ENCODE data around the gene PGAP2. TPM values are rescaled to one million over a fixed set of nuclear protein-coding genes. Genes with fewer than 3 reads are reported as not detected.

PGAP2 gene
- total and polyA plus RNA-seq, 2 of the 13 experiments (the other 11 are each of a cell fraction or from before 2014, with no cell fraction given), result 21.5 to 47.8 TPM

DNA sequence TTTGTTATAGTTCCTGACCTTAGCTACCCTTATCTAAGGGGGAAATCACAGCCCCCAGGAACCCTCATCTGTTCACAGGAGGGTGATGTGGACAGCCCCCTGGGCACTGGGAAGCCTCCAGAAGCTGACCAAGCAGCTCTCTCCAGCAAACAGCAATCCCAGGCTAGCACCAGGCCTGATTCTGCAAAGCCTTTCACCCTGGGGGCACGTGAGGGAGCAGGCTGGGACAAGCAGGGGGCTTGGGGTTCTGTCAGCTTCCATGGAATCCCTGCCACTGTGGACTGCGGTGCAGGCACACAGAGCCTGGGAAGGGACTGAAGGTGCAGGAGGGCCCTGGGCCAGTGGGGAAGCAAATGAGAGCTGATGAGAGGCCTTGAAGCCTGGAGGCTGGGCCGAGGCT lies 2.1 kb downstream of the PGAP2 start:
- FAIRE-seq, result no peak
- TF ChIP-seq, protein P1, sequence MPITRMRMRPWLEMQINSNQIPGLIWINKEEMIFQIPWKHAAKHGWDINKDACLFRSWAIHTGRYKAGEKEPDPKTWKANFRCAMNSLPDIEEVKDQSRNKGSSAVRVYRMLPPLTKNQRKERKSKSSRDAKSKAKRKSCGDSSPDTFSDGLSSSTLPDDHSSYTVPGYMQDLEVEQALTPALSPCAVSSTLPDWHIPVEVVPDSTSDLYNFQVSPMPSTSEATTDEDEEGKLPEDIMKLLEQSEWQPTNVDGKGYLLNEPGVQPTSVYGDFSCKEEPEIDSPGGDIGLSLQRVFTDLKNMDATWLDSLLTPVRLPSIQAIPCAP (CRISPR knock-in tag; IDR thresholded peaks at IDR 0.05; ENCODE audit: low read depth), result no peak
- no peak for TF ChIP-seq KLF9 (CRISPR knock-in tag; IDR thresholded peaks at IDR 0.05; ENCODE audit: low read depth)
- TF ChIP-seq IKZF4 (CRISPR knock-in tag; IDR thresholded peaks at IDR 0.05; ENCODE audit: borderline replicate concordance, low read depth, not compliant biosample characterization), result no peak
- no peak for TF ChIP-seq ERF (CRISPR knock-in tag; IDR thresholded peaks at IDR 0.05)
- TF ChIP-seq, protein P2, sequence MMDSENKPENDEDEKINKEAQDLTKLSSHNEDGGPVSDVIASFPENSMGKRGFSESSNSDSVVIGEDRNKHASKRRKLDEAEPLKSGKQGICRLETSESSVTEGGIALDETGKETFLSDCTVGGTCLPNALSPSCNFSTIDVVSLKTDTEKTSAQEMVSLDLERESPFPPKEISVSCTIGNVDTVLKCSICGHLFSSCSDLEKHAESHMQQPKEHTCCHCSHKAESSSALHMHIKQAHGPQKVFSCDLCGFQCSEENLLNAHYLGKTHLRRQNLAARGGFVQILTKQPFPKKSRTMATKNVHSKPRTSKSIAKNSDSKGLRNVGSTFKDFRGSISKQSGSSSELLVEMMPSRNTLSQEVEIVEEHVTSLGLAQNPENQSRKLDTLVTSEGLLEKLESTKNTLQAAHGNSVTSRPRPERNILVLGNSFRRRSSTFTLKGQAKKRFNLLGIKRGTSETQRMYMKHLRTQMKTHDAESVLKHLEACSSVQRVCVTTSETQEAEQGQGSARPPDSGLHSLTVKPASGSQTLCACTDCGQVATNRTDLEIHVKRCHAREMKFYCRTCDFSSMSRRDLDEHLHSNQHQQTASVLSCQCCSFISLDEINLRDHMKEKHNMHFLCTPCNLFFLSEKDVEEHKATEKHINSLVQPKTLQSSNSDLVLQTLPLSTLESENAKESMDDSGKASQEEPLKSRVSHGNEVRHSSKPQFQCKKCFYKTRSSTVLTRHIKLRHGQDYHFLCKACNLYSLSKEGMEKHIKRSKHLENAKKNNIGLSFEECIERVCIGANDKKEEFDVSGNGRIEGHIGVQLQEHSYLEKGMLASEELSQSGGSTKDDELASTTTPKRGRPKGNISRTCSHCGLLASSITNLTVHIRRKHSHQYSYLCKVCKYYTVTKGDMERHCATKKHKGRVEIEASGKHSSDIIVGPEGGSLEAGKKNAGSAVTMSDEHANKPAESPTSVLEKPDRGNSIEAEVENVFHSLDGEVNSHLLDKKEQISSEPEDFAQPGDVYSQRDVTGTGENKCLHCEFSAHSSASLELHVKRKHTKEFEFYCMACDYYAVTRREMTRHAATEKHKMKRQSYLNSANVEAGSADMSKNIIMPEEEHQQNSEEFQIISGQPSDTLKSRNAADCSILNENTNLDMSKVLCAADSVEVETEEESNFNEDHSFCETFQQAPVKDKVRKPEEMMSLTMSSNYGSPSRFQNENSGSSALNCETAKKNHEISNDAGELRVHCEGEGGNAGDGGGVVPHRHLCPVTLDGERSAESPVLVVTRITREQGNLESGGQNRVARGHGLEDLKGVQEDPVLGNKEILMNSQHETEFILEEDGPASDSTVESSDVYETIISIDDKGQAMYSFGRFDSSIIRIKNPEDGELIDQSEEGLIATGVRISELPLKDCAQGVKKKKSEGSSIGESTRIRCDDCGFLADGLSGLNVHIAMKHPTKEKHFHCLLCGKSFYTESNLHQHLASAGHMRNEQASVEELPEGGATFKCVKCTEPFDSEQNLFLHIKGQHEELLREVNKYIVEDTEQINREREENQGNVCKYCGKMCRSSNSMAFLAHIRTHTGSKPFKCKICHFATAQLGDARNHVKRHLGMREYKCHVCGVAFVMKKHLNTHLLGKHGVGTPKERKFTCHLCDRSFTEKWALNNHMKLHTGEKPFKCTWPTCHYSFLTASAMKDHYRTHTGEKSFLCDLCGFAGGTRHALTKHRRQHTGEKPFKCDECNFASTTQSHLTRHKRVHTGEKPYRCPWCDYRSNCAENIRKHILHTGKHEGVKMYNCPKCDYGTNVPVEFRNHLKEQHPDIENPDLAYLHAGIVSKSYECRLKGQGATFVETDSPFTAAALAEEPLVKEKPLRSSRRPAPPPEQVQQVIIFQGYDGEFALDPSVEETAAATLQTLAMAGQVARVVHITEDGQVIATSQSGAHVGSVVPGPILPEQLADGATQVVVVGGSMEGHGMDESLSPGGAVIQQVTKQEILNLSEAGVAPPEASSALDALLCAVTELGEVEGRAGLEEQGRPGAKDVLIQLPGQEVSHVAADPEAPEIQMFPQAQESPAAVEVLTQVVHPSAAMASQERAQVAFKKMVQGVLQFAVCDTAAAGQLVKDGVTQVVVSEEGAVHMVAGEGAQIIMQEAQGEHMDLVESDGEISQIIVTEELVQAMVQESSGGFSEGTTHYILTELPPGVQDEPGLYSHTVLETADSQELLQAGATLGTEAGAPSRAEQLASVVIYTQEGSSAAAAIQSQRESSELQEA (CRISPR knock-in tag; IDR thresholded peaks at IDR 0.05; ENCODE audit: not compliant biosample characterization), result no peak
- TF ChIP-seq, protein P3, sequence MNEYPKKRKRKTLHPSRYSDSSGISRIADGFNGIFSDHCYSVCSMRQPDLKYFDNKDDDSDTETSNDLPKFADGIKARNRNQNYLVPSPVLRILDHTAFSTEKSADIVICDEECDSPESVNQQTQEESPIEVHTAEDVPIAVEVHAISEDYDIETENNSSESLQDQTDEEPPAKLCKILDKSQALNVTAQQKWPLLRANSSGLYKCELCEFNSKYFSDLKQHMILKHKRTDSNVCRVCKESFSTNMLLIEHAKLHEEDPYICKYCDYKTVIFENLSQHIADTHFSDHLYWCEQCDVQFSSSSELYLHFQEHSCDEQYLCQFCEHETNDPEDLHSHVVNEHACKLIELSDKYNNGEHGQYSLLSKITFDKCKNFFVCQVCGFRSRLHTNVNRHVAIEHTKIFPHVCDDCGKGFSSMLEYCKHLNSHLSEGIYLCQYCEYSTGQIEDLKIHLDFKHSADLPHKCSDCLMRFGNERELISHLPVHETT (CRISPR knock-in tag; conservative IDR thresholded peaks at IDR 0.05), result no peak
- TF ChIP-seq, protein P4, sequence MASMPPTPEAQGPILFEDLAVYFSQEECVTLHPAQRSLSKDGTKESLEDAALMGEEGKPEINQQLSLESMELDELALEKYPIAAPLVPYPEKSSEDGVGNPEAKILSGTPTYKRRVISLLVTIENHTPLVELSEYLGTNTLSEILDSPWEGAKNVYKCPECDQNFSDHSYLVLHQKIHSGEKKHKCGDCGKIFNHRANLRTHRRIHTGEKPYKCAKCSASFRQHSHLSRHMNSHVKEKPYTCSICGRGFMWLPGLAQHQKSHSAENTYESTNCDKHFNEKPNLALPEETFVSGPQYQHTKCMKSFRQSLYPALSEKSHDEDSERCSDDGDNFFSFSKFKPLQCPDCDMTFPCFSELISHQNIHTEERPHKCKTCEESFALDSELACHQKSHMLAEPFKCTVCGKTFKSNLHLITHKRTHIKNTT (CRISPR knock-in tag; IDR thresholded peaks at IDR 0.05), result no peak
- TF ChIP-seq ZNF598 (CRISPR knock-in tag; IDR thresholded peaks at IDR 0.05; ENCODE audit: borderline replicate concordance), result no peak
- TF ChIP-seq, protein P5, sequence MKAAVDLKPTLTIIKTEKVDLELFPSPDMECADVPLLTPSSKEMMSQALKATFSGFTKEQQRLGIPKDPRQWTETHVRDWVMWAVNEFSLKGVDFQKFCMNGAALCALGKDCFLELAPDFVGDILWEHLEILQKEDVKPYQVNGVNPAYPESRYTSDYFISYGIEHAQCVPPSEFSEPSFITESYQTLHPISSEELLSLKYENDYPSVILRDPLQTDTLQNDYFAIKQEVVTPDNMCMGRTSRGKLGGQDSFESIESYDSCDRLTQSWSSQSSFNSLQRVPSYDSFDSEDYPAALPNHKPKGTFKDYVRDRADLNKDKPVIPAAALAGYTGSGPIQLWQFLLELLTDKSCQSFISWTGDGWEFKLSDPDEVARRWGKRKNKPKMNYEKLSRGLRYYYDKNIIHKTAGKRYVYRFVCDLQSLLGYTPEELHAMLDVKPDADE (CRISPR knock-in tag; IDR thresholded peaks at IDR 0.05), result no peak
- no peak for TF ChIP-seq ZNF780A (CRISPR knock-in tag; IDR thresholded peaks at IDR 0.05)

More for the DNA sequence above, 2.1 kb downstream of the PGAP2 start:
- POLR2A ChIA-PET, result interaction anchor here (1.3 kb wide), 1 partner anchor 30 kb away, joined by 6 read pairs; the partner anchor contains the start of gene RHOG
- H3K79me2 ChIP-seq (ENCODE audit: insufficient read depth, low read length), result no peaks in the 10 kb centered on the region
- no peaks in the 10 kb centered on the region; a peak in 1 of 5 replicates for H3K27me3 ChIP-seq (ENCODE audit: control insufficient read depth in 1 of 2, insufficient read depth in 2 of 2, low read length in 2 of 2)
- WGBS (ENCODE audit: low lambda C conversion rate), result 100% methylated on average over 1 of the region's 3 CpGs
- H3K4me1 ChIP-seq (ENCODE audit: insufficient read depth, low read length), result peaks cover 19% of the 10 kb centered on the region
- no peak overlapping the region for H3K9ac ChIP-seq (ENCODE audit: insufficient read depth, low read depth, low read length)
- H2AFZ ChIP-seq (ENCODE audit: low read length), result no peak overlapping the region
- H3K27ac ChIP-seq (ENCODE audit: extremely low read length, insufficient read depth, low read length), result no peak overlapping the region
- DNase-seq (ENCODE audit: low spot score), result no peak
- no peak overlapping the region for H3K4me2 ChIP-seq (ENCODE audit: low read depth, low read length)
- intact Hi-C loops (cut with micrococcal nuclease; ENCODE audit: unreplicated experiment) (no loop called here), in situ Hi-C loops (cut with HindIII; ENCODE audit: extremely low pct_ligation_motif_present, low pct_unique_long_range_greater_than_20kb) (no loop called here)
- no peaks in the 10 kb centered on the region for H3K9me3 ChIP-seq (ENCODE audit: low read length)
- ATAC-seq, result no peak
- peaks cover 0 to 3% of the 10 kb centered on the region in 2 experiments; a peak in 2 of 5 replicates for H3K36me3 ChIP-seq (replicated peaks in 1 of 2; ENCODE audit: control insufficient read depth in 1 of 2, insufficient read depth in 2 of 2, low read length in 2 of 2)
- no peaks in the 10 kb centered on the region for H4K20me1 ChIP-seq (ENCODE audit: insufficient read depth, low read length)
- no peak overlapping the region for H3K4me3 ChIP-seq (replicated peaks in 1 of 3; ENCODE audit: insufficient read depth in 1 of 3, low read depth in 2 of 3, low read length in 3 of 3)
- BruUV-seq (replicated peaks), result no TSS peak
- CTCF ChIA-PET (ENCODE audit: low intra/inter-chr PET ratio, low total read pairs), result no interaction called here

All from HepG2 (cell line).